ENCODE results near the gene TALDO1. TPM values are rescaled to one million over a fixed set of nuclear protein-coding genes. Genes with fewer than 3 reads are reported as not detected.

Gene TALDO1
- total and polyA plus RNA-seq, 2 experiments from 2014 or later: 137 to 161 TPM

GRCh38 chr11:720642-721246 is 26.5 kb upstream of the TALDO1 start:
- no peaks in the 10 kb centered on the region for H3K27me3 ChIP-seq
- TF ChIP-seq CTCF (IDR thresholded peaks at IDR 0.05; ENCODE audit: poor library complexity) (no peak), EZH2phosphoT487 (IDR thresholded peaks at IDR 0.05; ENCODE audit: low read depth, severe bottlenecking, unreplicated experiment) (no peak), EZH2 (IDR thresholded peaks at IDR 0.05; ENCODE audit: borderline replicate concordance) (no peak)
- H3K79me2 ChIP-seq: peaks cover 25% of the 10 kb centered on the region
- H3K9me3 ChIP-seq (ENCODE audit: low read depth): no peaks in the 10 kb centered on the region
- no peak overlapping the region for H3K27ac ChIP-seq
- H3K4me3 ChIP-seq: no peak overlapping the region
- no peaks in the 10 kb centered on the region for H3K36me3 ChIP-seq (replicated peaks; ENCODE audit: insufficient read depth, low read depth)
- peaks cover 10% of the 10 kb centered on the region for H4K20me1 ChIP-seq (ENCODE audit: insufficient read depth, poor library complexity, severe bottlenecking)
- peaks cover 2% of the 10 kb centered on the region for H3K4me1 ChIP-seq (ENCODE audit: insufficient read depth)
- 79% methylated on average over 7 of the region's 53 CpGs for WGBS (ENCODE audit: low lambda C conversion rate, missing lambda C conversion rate)
- H2AFZ ChIP-seq: no peak overlapping the region
- no peak overlapping the region for H3K4me2 ChIP-seq
- no peaks in the 10 kb centered on the region for H3K9me2 ChIP-seq (replicated peaks; ENCODE audit: insufficient read depth)
- DNase-seq (ENCODE audit: low spot score): peak; percentile 28

GRCh38 chr11:721247-721740 is 26.0 kb upstream of the TALDO1 start:
- H3K4me1 ChIP-seq (ENCODE audit: insufficient read depth): peaks cover 7% of the 10 kb centered on the region
- H3K9me2 ChIP-seq (replicated peaks; ENCODE audit: insufficient read depth): no peaks in the 10 kb centered on the region
- no peak for DNase-seq (ENCODE audit: low spot score)
- no peak overlapping the region for H3K27ac ChIP-seq
- no peaks in the 10 kb centered on the region for H3K27me3 ChIP-seq
- TF ChIP-seq EZH2phosphoT487 (IDR thresholded peaks at IDR 0.05; ENCODE audit: low read depth, severe bottlenecking, unreplicated experiment): no peak
- TF ChIP-seq EZH2 (IDR thresholded peaks at IDR 0.05; ENCODE audit: borderline replicate concordance): no peak
- no peak for TF ChIP-seq CTCF (IDR thresholded peaks at IDR 0.05; ENCODE audit: poor library complexity)
- H3K36me3 ChIP-seq (replicated peaks; ENCODE audit: insufficient read depth, low read depth): no peaks in the 10 kb centered on the region
- no peak overlapping the region for H3K4me2 ChIP-seq
- no peak overlapping the region for H3K4me3 ChIP-seq
- peaks cover 24% of the 10 kb centered on the region for H3K79me2 ChIP-seq
- WGBS (ENCODE audit: low lambda C conversion rate, missing lambda C conversion rate): 90% methylated on average over 11 of the region's 28 CpGs
- H4K20me1 ChIP-seq (ENCODE audit: insufficient read depth, poor library complexity, severe bottlenecking): peaks cover 10% of the 10 kb centered on the region
- no peak overlapping the region for H2AFZ ChIP-seq
- no peaks in the 10 kb centered on the region for H3K9me3 ChIP-seq (ENCODE audit: low read depth)

- Histone ChIP-seq H3K79me2 (peaks cover 19% of the 10 kb centered on the region), H3K4me3 (no peak overlapping the region), H3K27ac (no peak overlapping the region), H2AFZ (no peak overlapping the region), H3K4me1 (ENCODE audit: insufficient read depth) (peaks cover 13% of the 10 kb centered on the region), H3K36me3 (replicated peaks; ENCODE audit: insufficient read depth, low read depth) (no peaks in the 10 kb centered on the region), H3K27me3 (no peaks in the 10 kb centered on the region), H3K4me2 (no peak overlapping the region), H3K9me3 (ENCODE audit: low read depth) (no peaks in the 10 kb centered on the region), H3K9me2 (replicated peaks; ENCODE audit: insufficient read depth) (no peaks in the 10 kb centered on the region), H4K20me1 (ENCODE audit: insufficient read depth, poor library complexity, severe bottlenecking) (peaks cover 6% of the 10 kb centered on the region)
- peak; percentile 24 for DNase-seq (ENCODE audit: low spot score)
- TF ChIP-seq EZH2phosphoT487 (IDR thresholded peaks at IDR 0.05; ENCODE audit: low read depth, severe bottlenecking, unreplicated experiment) (no peak), EZH2 (IDR thresholded peaks at IDR 0.05; ENCODE audit: borderline replicate concordance) (no peak), CTCF (IDR thresholded peaks at IDR 0.05; ENCODE audit: poor library complexity) (no peak)
- 88% methylated on average over 29 of the region's 33 CpGs for WGBS (ENCODE audit: low lambda C conversion rate, missing lambda C conversion rate)
These were observed 25.4 kb upstream of the TALDO1 start for GRCh38 chr11:721741-722345.
